Mesendoderm (in vitro differentiated cells): ENCODE results near the gene TAS2R14.

Source experiments
- DNase-seq: peaks from one replicate; pipeline ENCODE4 v3.0.0; 2013
- H2AK5ac ChIP-seq: 2 replicates; pipeline ENCODE4 v1.6.1; 2013; ENCODE audit warnings: low read length, inconsistent platforms
- H2BK120ac ChIP-seq: 2 replicates; pipeline ENCODE4 v1.6.1; 2013; ENCODE audit warnings: low read depth, mild to moderate bottlenecking, low read length, moderate library complexity, mixed read lengths
- H2BK15ac ChIP-seq: replicated peaks from 2 replicates; pipeline ENCODE4 v1.6.1; 2013; ENCODE audit warnings: low read depth, mild to moderate bottlenecking, moderate library complexity
- H2BK5ac ChIP-seq: 2 replicates; pipeline ENCODE4 v1.6.1; 2013; ENCODE audit warnings: low read length, inconsistent platforms
- H3K18ac ChIP-seq: 2 replicates; pipeline ENCODE4 v1.6.1; 2013; ENCODE audit warnings: mild to moderate bottlenecking, low read length, mixed read lengths
- H3K23ac ChIP-seq: one replicate; pipeline ENCODE4 v1.6.1; 2013; ENCODE audit warnings: low read length
- H3K27ac ChIP-seq: 2 replicates; pipeline ENCODE4 v1.5.1; 2013; ENCODE audit warnings: low read depth, mild to moderate bottlenecking, inconsistent platforms, low read length, moderate library complexity
- H3K27me3 ChIP-seq: 2 replicates; pipeline ENCODE4 v1.6.1; 2013; ENCODE audit warnings: low read length, control low read depth, mild to moderate bottlenecking, inconsistent platforms; ENCODE audit not compliant: insufficient read depth, poor library complexity
- H3K36me3 ChIP-seq: 2 replicates; pipeline ENCODE4 v1.6.1; 2013; ENCODE audit warnings: low read length, inconsistent platforms; ENCODE audit not compliant: control insufficient read depth, insufficient read depth
- H3K4ac ChIP-seq: one replicate; pipeline ENCODE4 v1.6.1; 2013; ENCODE audit warnings: low read depth, mild to moderate bottlenecking, low read length, moderate library complexity
- H3K4me1 ChIP-seq: 2 replicates; pipeline ENCODE4 v1.6.1; 2013; ENCODE audit warnings: low read depth, low read length, inconsistent platforms; ENCODE audit not compliant: control insufficient read depth
- H3K4me2 ChIP-seq: 2 replicates; pipeline ENCODE4 v1.6.1; 2013; ENCODE audit warnings: low read length
- H3K4me3 ChIP-seq: 2 replicates; pipeline ENCODE4 v1.5.1; 2013; ENCODE audit warnings: mild to moderate bottlenecking, low read length
- H3K56ac ChIP-seq: one replicate; pipeline ENCODE4 v1.6.1; 2013; ENCODE audit warnings: low read length
- H3K79me1 ChIP-seq: 2 replicates; pipeline ENCODE4 v1.6.1; 2013; ENCODE audit warnings: low read length, inconsistent platforms
- H3K79me2 ChIP-seq: 2 replicates; pipeline ENCODE4 v1.6.1; 2013; ENCODE audit warnings: mild to moderate bottlenecking, low read length; ENCODE audit not compliant: control insufficient read depth, insufficient read depth
- H3K9ac ChIP-seq: 2 replicates; pipeline ENCODE4 v1.6.1; 2013; ENCODE audit warnings: low read length, inconsistent platforms
- H4K5ac ChIP-seq: one replicate; pipeline ENCODE4 v1.6.1; 2013; ENCODE audit warnings: low read length
- H4K8ac ChIP-seq: one replicate; pipeline ENCODE4 v1.6.1; 2013; ENCODE audit warnings: low read depth, mild to moderate bottlenecking, control low read depth, low read length, moderate library complexity
- WGBS: extraction: QIAGEN DNeasy Blood & Tissue Kit; methylation state at CpG from one replicate; pipeline ENCODE4 v1.1.7; 2013; ENCODE audit warnings: low lambda C conversion rate, missing lambda C conversion rate; ENCODE audit not compliant: insufficient coverage; ENCODE audit errors: extremely low coverage; 5-methylcytosine and 5-hydroxymethylcytosine counted together

The TAS2R14 gene

GRCh38 chr12:10904686-10905085 lies 34.4 kb downstream of the TAS2R14 start:
- Histone ChIP-seq H2BK15ac (no peak overlapping the region), H3K79me2 (no peaks in the 10 kb centered on the region), H2BK5ac (no peak overlapping the region), H4K5ac (no peak overlapping the region), H3K27me3 (no peaks in the 10 kb centered on the region), H3K18ac (no peak overlapping the region), H3K4me3 (no peak overlapping the region), H4K8ac (no peak overlapping the region), H3K9ac (no peak overlapping the region), H3K36me3 (no peaks in the 10 kb centered on the region), H3K4me1 (no peaks in the 10 kb centered on the region), H3K4ac (no peak overlapping the region), H3K23ac (no peak overlapping the region), H3K4me2 (no peak overlapping the region), H3K79me1 (no peaks in the 10 kb centered on the region), H3K56ac (no peak overlapping the region), H2BK120ac (no peak overlapping the region), H3K27ac (no peak overlapping the region), H2AK5ac (no peak overlapping the region)
- DNase-seq: no peak
- WGBS: no CpG with 5 or more reads among the region's 4 CpGs

- H3K23ac ChIP-seq: no peak overlapping the region
- H2BK15ac ChIP-seq: no peak overlapping the region
- no peak overlapping the region for H4K8ac ChIP-seq
- DNase-seq: no peak
- H2BK5ac ChIP-seq: no peak overlapping the region
- no peaks in the 10 kb centered on the region for H3K79me2 ChIP-seq
- H3K4me1 ChIP-seq: no peaks in the 10 kb centered on the region
- no peak overlapping the region for H3K56ac ChIP-seq
- H4K5ac ChIP-seq: no peak overlapping the region
- no peak overlapping the region for H3K4ac ChIP-seq
- H3K9ac ChIP-seq: no peak overlapping the region
- H3K18ac ChIP-seq: no peak overlapping the region
- H3K79me1 ChIP-seq: no peaks in the 10 kb centered on the region
- no peak overlapping the region for H3K4me2 ChIP-seq
- no peak overlapping the region for H2AK5ac ChIP-seq
- no peak overlapping the region for H2BK120ac ChIP-seq
- no CpG with 5 or more reads among the region's 1 CpG for WGBS
- H3K4me3 ChIP-seq: no peak overlapping the region
- no peaks in the 10 kb centered on the region for H3K27me3 ChIP-seq
- no peaks in the 10 kb centered on the region for H3K36me3 ChIP-seq
- no peak overlapping the region for H3K27ac ChIP-seq
These were observed 37.6 kb downstream of the TAS2R14 start for GRCh38 chr12:10901427-10901826.

GRCh38 chr12:10900972-10901371 lies 38.1 kb downstream of the TAS2R14 start:
- no peak for DNase-seq
- H3K4me1 ChIP-seq: no peaks in the 10 kb centered on the region
- H4K8ac ChIP-seq: no peak overlapping the region
- no peak overlapping the region for H3K4me2 ChIP-seq
- no peaks in the 10 kb centered on the region for H3K36me3 ChIP-seq
- no peak overlapping the region for H2BK15ac ChIP-seq
- H2BK120ac ChIP-seq: no peak overlapping the region
- H3K4me3 ChIP-seq: no peak overlapping the region
- no peak overlapping the region for H3K56ac ChIP-seq
- H3K18ac ChIP-seq: no peak overlapping the region
- WGBS: no CpG with 5 or more reads among the region's 1 CpG
- no peak overlapping the region for H3K9ac ChIP-seq
- no peaks in the 10 kb centered on the region for H3K79me2 ChIP-seq
- H3K23ac ChIP-seq: no peak overlapping the region
- no peak overlapping the region for H3K27ac ChIP-seq
- no peak overlapping the region for H4K5ac ChIP-seq
- H2AK5ac ChIP-seq: no peak overlapping the region
- no peaks in the 10 kb centered on the region for H3K27me3 ChIP-seq
- H3K79me1 ChIP-seq: no peaks in the 10 kb centered on the region
- H3K4ac ChIP-seq: no peak overlapping the region
- no peak overlapping the region for H2BK5ac ChIP-seq

- H2BK120ac ChIP-seq: no peak overlapping the region
- no peak overlapping the region for H3K4me2 ChIP-seq
- no peak overlapping the region for H3K9ac ChIP-seq
- WGBS: no CpG with 5 or more reads among the region's 1 CpG
- H3K56ac ChIP-seq: no peak overlapping the region
- no peak overlapping the region for H4K8ac ChIP-seq
- H3K18ac ChIP-seq: no peak overlapping the region
- H4K5ac ChIP-seq: no peak overlapping the region
- no peaks in the 10 kb centered on the region for H3K36me3 ChIP-seq
- H3K79me2 ChIP-seq: no peaks in the 10 kb centered on the region
- no peak overlapping the region for H3K4me3 ChIP-seq
- H3K79me1 ChIP-seq: no peaks in the 10 kb centered on the region
- no peak overlapping the region for H2BK15ac ChIP-seq
- H2AK5ac ChIP-seq: no peak overlapping the region
- DNase-seq: no peak
- no peak overlapping the region for H3K4ac ChIP-seq
- H3K27me3 ChIP-seq: no peaks in the 10 kb centered on the region
- no peak overlapping the region for H2BK5ac ChIP-seq
- no peak overlapping the region for H3K27ac ChIP-seq
- no peaks in the 10 kb centered on the region for H3K4me1 ChIP-seq
- no peak overlapping the region for H3K23ac ChIP-seq
These were observed 38.5 kb downstream of the TAS2R14 start for GRCh38 chr12:10900530-10900929.

- Histone ChIP-seq H3K4me1 (no peaks in the 10 kb centered on the region), H3K27ac (no peak overlapping the region), H3K36me3 (no peaks in the 10 kb centered on the region), H2BK120ac (no peak overlapping the region), H3K9ac (no peak overlapping the region), H3K56ac (no peak overlapping the region), H4K8ac (no peak overlapping the region), H2BK5ac (no peak overlapping the region), H2AK5ac (no peak overlapping the region), H3K79me1 (no peaks in the 10 kb centered on the region), H3K79me2 (no peaks in the 10 kb centered on the region), H2BK15ac (no peak overlapping the region), H3K4me3 (no peak overlapping the region), H3K4ac (no peak overlapping the region), H3K4me2 (no peak overlapping the region), H3K23ac (no peak overlapping the region), H3K27me3 (no peaks in the 10 kb centered on the region), H4K5ac (no peak overlapping the region), H3K18ac (no peak overlapping the region)
- no peak for DNase-seq
- no CpG with 5 or more reads among the region's 5 CpGs for WGBS
These were observed 42.2 kb downstream of the TAS2R14 start for GRCh38 chr12:10896854-10897253.

DNA sequence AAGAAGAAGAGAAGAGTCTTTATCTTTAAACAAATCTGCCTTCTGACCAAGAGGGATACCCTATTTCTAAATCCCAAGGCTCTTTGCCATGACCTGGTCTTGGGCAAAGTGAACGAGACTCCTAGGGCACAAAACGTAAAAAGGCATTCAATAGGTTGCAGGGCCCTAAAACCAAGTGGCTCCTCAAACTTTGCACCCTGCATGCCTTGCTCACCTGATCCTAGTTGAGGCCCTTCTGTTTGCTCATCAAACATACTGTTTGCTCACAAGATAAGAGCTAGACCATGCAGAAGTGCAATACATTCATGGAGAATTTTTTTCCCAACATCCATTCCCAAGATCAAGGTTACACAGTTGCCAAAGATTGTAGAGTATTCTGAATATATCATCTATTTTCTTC lies 47.1 kb downstream of the TAS2R14 start:
- no peaks in the 10 kb centered on the region for H3K4me1 ChIP-seq
- no peak overlapping the region for H2AK5ac ChIP-seq
- no peak overlapping the region for H2BK5ac ChIP-seq
- no peak overlapping the region for H2BK15ac ChIP-seq
- H3K79me2 ChIP-seq: no peaks in the 10 kb centered on the region
- H3K4ac ChIP-seq: no peak overlapping the region
- no peak overlapping the region for H3K4me3 ChIP-seq
- no peak overlapping the region for H3K18ac ChIP-seq
- no peak overlapping the region for H3K23ac ChIP-seq
- no peaks in the 10 kb centered on the region for H3K79me1 ChIP-seq
- no peak overlapping the region for H4K5ac ChIP-seq
- no peaks in the 10 kb centered on the region for H3K36me3 ChIP-seq
- no peak overlapping the region for H3K9ac ChIP-seq
- no CpG with 5 or more reads among the region's 2 CpGs for whole genome bisulfite sequencing
- no peak overlapping the region for H3K56ac ChIP-seq
- H2BK120ac ChIP-seq: no peak overlapping the region
- no peak overlapping the region for H3K4me2 ChIP-seq
- no peak overlapping the region for H3K27ac ChIP-seq
- DNase-seq: no peak
- no peak overlapping the region for H4K8ac ChIP-seq
- H3K27me3 ChIP-seq: no peaks in the 10 kb centered on the region
